ENCODE results near the gene POLR1A. TPM values are rescaled to one million over a fixed set of nuclear protein-coding genes. Genes with fewer than 3 reads are reported as not detected.

Gene POLR1A
- total RNA-seq, 2 donors from 2014 or later: 19.0 to 38.2 TPM

- no peak for TF ChIP-seq CTCF (IDR thresholded peaks at IDR 0.05)
- H3K9me3 ChIP-seq: no peaks in the 10 kb centered on the region
- H3K4me1 ChIP-seq (ENCODE audit: control insufficient read depth in 1 of 2, low read depth in 2 of 2): peaks cover 14 to 34% of the 10 kb centered on the region in 2 donors
- peaks cover 21% of the 10 kb centered on the region for H3K36me3 ChIP-seq
- DNase-seq (ENCODE audit: low spot score) (no peak), ATAC-seq (ENCODE audit: insufficient number of reproducible peaks, low FRiP score, low read depth) (no peak)
- H3K4me3 ChIP-seq: no peak overlapping the region
- H3K27me3 ChIP-seq (replicated peaks; ENCODE audit: insufficient read depth): no peaks in the 10 kb centered on the region
- peak overlapping the region; percentile 10 to 36 for H3K27ac ChIP-seq
Measured at GRCh38 chr2:86022661-86023365, 82.9 kb downstream of the POLR1A start.

- no peak for ATAC-seq (ENCODE audit: insufficient number of reproducible peaks, low FRiP score, low read depth)
- Histone ChIP-seq H3K27ac (peak overlapping the region; percentile 23 to 62), H3K27me3 (replicated peaks; ENCODE audit: insufficient read depth) (no peaks in the 10 kb centered on the region)
Measured at GRCh38 chr2:86021396-86022378, 84.0 kb downstream of the POLR1A start.

GRCh38 chr2:86020984-86021383 lies 84.7 kb downstream of the POLR1A start:
- peak overlapping the region; percentile 32 to 62 for H3K27ac ChIP-seq
- TF ChIP-seq CTCF (IDR thresholded peaks at IDR 0.05): no peak
- no peak for DNase-seq (ENCODE audit: low spot score)

More at GRCh38 chr2:86021396-86022378, 84.0 kb downstream of the POLR1A start:
- no peaks in the 10 kb centered on the region for H3K9me3 ChIP-seq
- TF ChIP-seq CTCF (IDR thresholded peaks at IDR 0.05): no peak
- peaks cover 9% of the 10 kb centered on the region for H3K36me3 ChIP-seq
- H3K4me1 ChIP-seq (ENCODE audit: control insufficient read depth in 1 of 2, low read depth in 2 of 2): peaks cover 18 to 43% of the 10 kb centered on the region in 2 donors
- no peak overlapping the region for H3K4me3 ChIP-seq
- no peak for DNase-seq (ENCODE audit: low spot score)

GRCh38 chr2:86019121-86019520 lies 86.6 kb downstream of the POLR1A start:
- ATAC-seq (ENCODE audit: insufficient number of reproducible peaks, low FRiP score, low read depth): no peak
- no peak for TF ChIP-seq CTCF (IDR thresholded peaks at IDR 0.05)
- no peaks in the 10 kb centered on the region for H3K9me3 ChIP-seq
- H3K27ac ChIP-seq: no peak overlapping the region
- no peaks in the 10 kb centered on the region for H3K27me3 ChIP-seq (replicated peaks; ENCODE audit: insufficient read depth)
- peaks cover 18 to 43% of the 10 kb centered on the region in 2 donors for H3K4me1 ChIP-seq (ENCODE audit: control insufficient read depth in 1 of 2, low read depth in 2 of 2)
- no peak for DNase-seq (ENCODE audit: low spot score)
- no peaks in the 10 kb centered on the region for H3K36me3 ChIP-seq
- H3K4me3 ChIP-seq: no peak overlapping the region

More at GRCh38 chr2:86020984-86021383, 84.7 kb downstream of the POLR1A start:
- no peak overlapping the region for H3K4me3 ChIP-seq
- peak; percentile 48 for ATAC-seq (ENCODE audit: insufficient number of reproducible peaks, low FRiP score, low read depth)
- no peaks in the 10 kb centered on the region for H3K27me3 ChIP-seq (replicated peaks; ENCODE audit: insufficient read depth)
- H3K4me1 ChIP-seq (ENCODE audit: control insufficient read depth in 1 of 2, low read depth in 2 of 2): peaks cover 18 to 43% of the 10 kb centered on the region in 2 donors
- peaks cover 2% of the 10 kb centered on the region for H3K36me3 ChIP-seq
- H3K9me3 ChIP-seq: no peaks in the 10 kb centered on the region
